ENCODE data around the gene TGM5. TPM values are rescaled to one million over a fixed set of nuclear protein-coding genes. Genes with fewer than 3 reads are reported as not detected.
A peak's percentile ranks its signal among the peaks of the same experiment; 100 is the strongest.

TGM5 gene
- polyA plus RNA-seq, 1 experiment, result not detected

DNA sequence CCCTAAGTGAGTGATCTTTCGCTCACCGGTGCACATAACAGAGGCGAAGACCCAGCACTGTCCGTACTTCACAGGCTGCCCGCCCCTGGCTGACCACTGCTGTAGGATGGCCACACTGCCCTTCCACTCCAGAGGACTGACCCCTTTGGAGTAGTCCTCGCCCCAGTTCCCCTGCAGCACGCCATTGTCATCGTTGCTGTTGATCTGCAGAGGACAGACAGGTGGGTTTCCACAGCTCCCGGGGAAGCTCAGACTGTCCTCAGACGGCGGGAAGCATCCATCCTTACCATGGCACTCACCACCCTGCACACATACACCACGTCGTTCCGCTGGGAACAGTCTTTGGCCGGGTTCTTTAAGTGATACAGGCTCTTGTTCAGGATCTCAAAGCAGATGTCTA lies 20.5 kb upstream of the TGM5 start:
- POLR2A ChIA-PET, result no interaction called here
- DNase-seq (ENCODE audit: low read depth), result no peak
- Histone ChIP-seq H3K4me3 (ENCODE audit: low read depth, low read length) (no peak overlapping the region), H3K36me3 (ENCODE audit: control insufficient read depth, insufficient read depth, low read length) (no peaks in the 10 kb centered on the region), H3K27me3 (ENCODE audit: control insufficient read depth, insufficient read depth, low read length) (peaks cover 7% of the 10 kb centered on the region)
- CTCF ChIA-PET, result interaction anchor here (2.3 to 9.9 kb wide), 10 partner anchors 8 to 102 kb away, joined by 8 to 127 read pairs (median 26); partner anchors contain the start of genes CCNDBP1, TGM5 and TGM7
- TF ChIP-seq CTCF (IDR thresholded peaks at IDR 0.05; ENCODE audit: insufficient read depth, low read depth, low read length), result no peak

- Histone ChIP-seq H3K4me3 (ENCODE audit: low read depth, low read length) (no peak overlapping the region), H3K36me3 (ENCODE audit: control insufficient read depth, insufficient read depth, low read length) (no peaks in the 10 kb centered on the region), H3K27me3 (ENCODE audit: control insufficient read depth, insufficient read depth, low read length) (peaks cover 6% of the 10 kb centered on the region)
- no peak for TF ChIP-seq CTCF (IDR thresholded peaks at IDR 0.05; ENCODE audit: insufficient read depth, low read depth, low read length)
- POLR2A ChIA-PET, result no interaction called here
- no peak for DNase-seq (ENCODE audit: low read depth)
- CTCF ChIA-PET, result interaction anchor here (0.6 to 9.9 kb wide), 33 partner anchors 9 to 1092 kb away, joined by 3 to 127 read pairs (median 6); partner anchors contain the start of genes CCNDBP1, TGM5 and TGM7
Measured at GRCh38 chr15:43286074-43286473, 19.3 kb upstream of the TGM5 start.

DNA sequence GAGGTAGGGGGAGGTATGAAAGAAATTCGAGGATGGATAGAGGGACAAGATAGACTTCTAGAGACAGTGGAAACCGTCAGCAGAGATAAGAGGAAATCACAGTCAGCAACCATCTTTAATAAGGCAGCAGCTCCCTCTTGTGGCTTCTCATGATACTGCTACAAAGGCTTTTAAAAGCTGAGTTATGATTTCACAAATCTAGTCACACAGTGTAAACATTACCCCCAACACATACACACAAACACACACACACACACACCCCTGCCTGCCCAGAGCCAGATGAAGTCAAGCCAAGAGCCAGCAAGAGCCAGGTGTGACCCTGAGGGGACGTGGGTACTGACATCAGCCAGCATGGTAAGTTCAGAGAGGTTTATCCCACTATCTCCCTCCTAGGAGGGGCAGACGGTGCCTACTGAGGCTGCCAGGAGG lies 18.9 kb upstream of the TGM5 start:
- Histone ChIP-seq H3K36me3 (ENCODE audit: control insufficient read depth, insufficient read depth, low read length) (no peaks in the 10 kb centered on the region), H3K27me3 (ENCODE audit: control insufficient read depth, insufficient read depth, low read length) (peaks cover 8% of the 10 kb centered on the region), H3K4me3 (ENCODE audit: low read depth, low read length) (no peak overlapping the region)
- DNase-seq (ENCODE audit: low read depth), result peak; percentile 19
- peak; percentile 75 for TF ChIP-seq CTCF (IDR thresholded peaks at IDR 0.05; ENCODE audit: insufficient read depth, low read depth, low read length)
- CTCF ChIA-PET, result interaction anchor here (0.6 to 9.9 kb wide), 37 partner anchors 9 to 1091 kb away, joined by 3 to 127 read pairs (median 5); partner anchors contain the start of genes CCNDBP1, TGM5 and TGM7
- POLR2A ChIA-PET, result no interaction called here

DNA sequence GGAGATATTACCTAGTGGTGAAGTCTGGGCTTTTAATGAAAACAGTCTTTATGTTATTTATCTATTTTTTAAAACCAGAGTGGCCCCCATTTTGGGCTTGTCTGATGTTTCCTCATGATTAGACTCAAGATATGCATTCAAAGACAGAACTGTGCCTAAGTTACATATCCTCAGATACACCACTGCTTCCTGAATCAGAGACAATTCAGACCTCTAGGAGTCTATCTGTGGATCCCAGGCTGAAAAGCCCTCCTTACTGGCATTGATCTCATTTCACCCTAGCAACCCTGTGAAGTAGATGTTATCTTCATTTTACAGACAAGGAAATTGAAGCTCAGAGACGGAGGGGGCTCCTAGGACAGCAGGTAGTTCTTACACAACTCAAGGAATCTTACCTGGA lies 16.8 kb upstream of the TGM5 start:
- POLR2A ChIA-PET, result no interaction called here
- peaks cover 8% of the 10 kb centered on the region for H3K27me3 ChIP-seq (ENCODE audit: control insufficient read depth, insufficient read depth, low read length)
- CTCF ChIA-PET, result interaction anchor here (1.2 to 9.9 kb wide), 7 partner anchors 7 to 98 kb away, joined by 3 to 127 read pairs (median 30); partner anchors contain the start of genes CCNDBP1 and TGM5
- no peak for TF ChIP-seq CTCF (IDR thresholded peaks at IDR 0.05; ENCODE audit: insufficient read depth, low read depth, low read length)
- no peak overlapping the region for H3K4me3 ChIP-seq (ENCODE audit: low read depth, low read length)
- DNase-seq (ENCODE audit: low read depth), result no peak
- no peaks in the 10 kb centered on the region for H3K36me3 ChIP-seq (ENCODE audit: control insufficient read depth, insufficient read depth, low read length)

GRCh38 chr15:43281926-43282602 lies 15.3 kb upstream of the TGM5 start:
- peaks cover 6% of the 10 kb centered on the region for H3K27me3 ChIP-seq (ENCODE audit: control insufficient read depth, insufficient read depth, low read length)
- no peak for DNase-seq (ENCODE audit: low read depth)
- CTCF ChIA-PET, result interaction anchor here (5.6 to 9.9 kb wide), 2 partner anchors 14 to 56 kb away, joined by 35 to 127 read pairs; partner anchors contain the start of gene TGM5

More at GRCh38 chr15:43281926-43282602, 15.3 kb upstream of the TGM5 start:
- no peak for TF ChIP-seq CTCF (IDR thresholded peaks at IDR 0.05; ENCODE audit: insufficient read depth, low read depth, low read length)
- H3K36me3 ChIP-seq (ENCODE audit: control insufficient read depth, insufficient read depth, low read length), result no peaks in the 10 kb centered on the region
- POLR2A ChIA-PET, result no interaction called here
- H3K4me3 ChIP-seq (ENCODE audit: low read depth, low read length), result no peak overlapping the region
